ENCODE data around the gene PPP1R14B.
A peak's percentile ranks its signal among the peaks of the same experiment; 100 is the strongest.
"Not testable (repeated sequence)": the region's sequence is repeated elsewhere in the genome, so short reads cannot be mapped to it uniquely, and the experiment has no call there.

PPP1R14B gene

DNA sequence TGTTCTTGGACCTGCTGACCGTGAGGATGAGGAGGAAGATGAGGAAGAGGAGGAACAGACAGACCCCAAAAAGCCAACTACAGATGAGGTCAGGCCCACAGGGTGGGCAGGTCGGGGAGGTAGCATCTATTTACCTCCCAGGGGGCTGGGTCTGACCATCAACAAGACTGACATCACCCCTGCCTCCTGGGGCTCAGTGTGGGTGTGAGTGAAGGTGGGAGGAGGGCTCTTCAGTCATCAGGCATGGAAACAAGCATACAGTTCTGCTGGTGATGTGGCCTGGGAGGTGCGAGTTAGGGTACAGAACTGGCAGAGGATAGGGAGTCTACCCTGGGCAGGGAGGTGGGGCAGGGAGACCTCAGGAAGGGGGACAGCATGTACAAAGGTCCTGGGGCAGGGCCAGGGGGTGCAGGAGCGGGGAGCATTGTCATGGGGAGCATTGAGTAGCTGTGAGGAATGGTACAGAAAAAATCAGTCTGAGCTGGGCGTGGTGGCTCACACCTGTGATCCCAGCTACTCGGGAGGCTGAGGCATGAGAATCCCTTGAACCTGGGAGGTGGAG, 13.5 kb upstream of the PPP1R14B start:
- no peak for DNase-seq (ENCODE audit: low read depth)

DNA sequence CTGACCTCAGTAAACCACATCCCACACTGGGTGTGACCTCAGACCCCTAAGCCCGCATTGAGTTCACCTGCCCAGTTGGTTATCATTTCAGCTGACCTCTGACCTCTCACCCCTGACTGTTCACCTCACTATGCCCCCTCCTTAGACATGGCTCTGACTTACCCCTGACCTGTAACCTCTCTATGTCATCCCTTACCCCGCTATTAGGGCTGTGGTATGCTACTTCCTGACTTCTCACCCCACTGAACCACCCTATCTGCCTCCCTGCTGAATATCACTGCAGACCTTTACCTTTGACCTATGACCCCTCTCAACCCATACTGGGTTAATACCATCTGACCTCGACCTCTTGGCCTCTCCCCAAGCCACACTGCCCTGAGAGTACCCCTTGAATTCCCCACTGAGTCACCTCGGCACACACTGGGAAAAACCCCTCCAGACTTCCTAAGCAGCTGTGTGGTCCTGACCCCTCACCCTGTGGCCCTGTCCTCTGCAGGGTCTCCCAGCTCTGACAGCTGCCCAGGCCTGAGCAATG, 12.9 kb upstream of the PPP1R14B start:
- no peak for DNase-seq (ENCODE audit: low read depth)

DNA sequence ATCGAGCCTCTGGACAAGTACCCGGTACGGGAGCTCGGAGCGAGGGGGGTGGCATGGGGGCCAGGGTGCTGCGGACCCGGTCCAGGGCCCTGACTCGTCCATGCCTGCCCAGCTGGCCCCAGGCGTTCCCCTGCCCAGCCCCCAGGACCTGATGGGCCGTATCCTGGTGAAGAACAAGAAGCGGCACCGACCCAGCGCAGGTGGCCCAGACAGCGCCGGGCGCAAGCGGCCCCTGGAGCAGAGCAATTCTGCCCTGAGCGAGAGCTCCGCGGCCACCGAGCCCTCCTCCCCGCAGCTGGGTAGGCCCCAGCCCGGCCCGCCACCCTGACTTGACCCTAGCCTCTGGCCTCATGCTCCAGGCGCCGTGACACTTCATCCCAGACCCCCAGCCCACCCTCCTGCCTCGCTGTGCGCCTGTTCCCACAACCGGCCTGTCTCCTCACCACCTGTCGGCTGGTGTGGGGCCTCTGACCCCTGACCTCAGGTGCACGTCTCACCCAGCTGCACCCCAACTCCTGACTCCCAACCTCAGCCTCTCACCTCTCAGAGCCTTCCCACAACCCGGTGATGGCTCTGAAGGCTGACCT, 12.3 kb upstream of the PPP1R14B start:
- no peak for DNase-seq (ENCODE audit: low read depth)

DNA sequence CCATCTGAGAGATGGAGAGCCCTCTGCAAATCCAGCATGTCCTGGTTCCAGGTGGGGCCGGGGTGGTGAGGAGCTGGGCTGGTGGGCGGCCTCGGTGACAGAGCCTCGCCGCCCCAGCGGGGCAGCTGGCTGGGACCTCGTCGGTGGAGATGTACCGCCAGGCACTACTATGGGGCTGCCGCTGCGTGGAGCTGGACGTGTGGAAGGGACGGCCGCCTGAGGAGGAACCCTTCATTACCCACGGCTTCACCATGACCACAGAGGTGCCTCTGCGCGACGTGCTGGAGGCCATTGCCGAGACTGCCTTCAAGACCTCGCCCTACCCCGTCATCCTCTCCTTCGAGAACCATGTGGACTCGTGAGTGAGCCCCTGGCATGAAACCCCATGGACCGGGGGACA, 11.6 kb upstream of the PPP1R14B start:
- DNase-seq (ENCODE audit: low read depth), result no peak

DNA sequence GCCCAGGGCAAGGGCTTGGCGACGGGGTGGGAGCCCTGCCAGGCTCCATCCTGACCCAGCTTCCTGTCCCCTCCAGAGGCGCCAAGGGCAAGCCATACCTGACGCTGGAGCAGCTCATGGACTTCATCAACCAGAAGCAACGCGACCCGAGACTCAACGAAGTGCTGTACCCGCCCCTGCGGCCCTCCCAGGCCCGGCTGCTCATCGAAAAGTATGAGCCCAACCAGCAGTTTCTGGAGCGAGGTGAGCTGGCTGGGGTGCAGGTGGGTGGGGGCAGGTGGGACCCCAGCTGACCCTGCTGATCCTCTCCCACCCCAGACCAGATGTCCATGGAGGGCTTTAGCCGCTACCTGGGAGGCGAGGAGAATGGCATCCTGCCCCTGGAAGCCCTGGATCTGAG, 9.6 kb upstream of the PPP1R14B start:
- no peak for DNase-seq (ENCODE audit: low read depth)

DNA sequence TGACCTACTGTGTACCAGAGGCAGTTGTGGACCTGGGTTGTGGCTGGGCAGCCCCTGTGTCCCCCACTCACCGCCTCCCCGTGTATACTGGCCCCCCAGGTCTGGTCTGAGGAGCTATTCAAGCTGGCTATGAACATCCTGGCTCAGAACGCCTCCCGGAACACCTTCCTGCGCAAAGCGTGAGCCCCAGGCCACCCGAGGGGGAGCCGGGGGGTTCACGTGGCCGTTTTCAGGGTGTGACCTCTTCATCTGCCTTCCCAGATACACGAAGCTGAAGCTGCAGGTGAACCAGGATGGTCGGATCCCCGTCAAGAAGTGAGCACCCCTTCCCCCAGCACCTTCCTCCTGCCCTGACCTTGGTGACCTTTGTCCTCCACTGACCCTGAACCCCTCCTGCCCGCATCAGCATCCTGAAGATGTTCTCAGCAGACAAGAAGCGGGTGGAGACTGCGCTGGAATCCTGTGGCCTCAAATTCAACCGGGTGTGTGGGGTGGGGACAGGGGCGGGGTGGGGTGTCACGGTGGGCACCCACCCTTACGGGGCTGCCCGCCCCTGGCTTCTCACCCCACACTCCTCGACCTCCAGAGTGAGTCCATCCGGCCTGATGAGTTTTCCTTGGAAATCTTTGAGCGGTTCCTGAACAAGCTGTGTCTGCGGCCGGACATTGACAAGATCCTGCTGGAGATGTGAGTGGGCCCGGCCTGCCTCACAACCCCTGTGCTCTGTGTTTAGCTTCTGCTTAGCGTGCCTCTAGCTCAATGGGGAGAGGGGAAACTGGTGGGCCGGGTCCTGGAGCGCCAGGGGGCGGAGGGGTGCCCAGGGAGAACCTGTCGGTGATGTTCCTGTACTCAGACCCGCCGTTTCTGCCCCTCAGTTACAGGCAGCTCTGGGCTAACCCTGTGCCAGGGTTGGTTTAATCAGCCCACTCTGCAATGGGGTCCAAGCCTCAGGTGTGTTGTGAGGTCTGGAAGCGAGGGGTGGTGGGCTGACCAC, 8.7 kb upstream of the PPP1R14B start:
- DNase-seq (ENCODE audit: low read depth), result no peak

DNA sequence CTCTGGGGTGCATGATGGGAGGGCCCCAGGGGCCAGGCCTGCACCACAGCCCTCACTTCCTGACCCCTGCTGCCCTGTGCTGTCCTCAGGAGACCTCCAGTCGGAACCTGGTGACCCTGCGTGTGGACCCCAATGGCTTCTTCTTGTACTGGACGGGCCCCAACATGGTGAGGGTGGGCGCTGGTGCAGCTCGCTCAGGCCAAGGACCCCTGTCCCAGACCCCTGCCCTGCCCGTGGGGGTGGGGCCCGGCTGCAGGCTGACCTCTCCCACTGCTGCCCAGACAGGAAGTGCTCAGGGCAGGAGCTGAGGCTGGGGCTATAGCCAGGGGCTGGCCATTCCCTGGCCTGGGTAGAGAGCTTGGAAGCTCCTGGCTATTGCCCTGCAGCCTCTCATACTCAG, 7.6 kb upstream of the PPP1R14B start:
- DNase-seq (ENCODE audit: low read depth), result no peak

DNA sequence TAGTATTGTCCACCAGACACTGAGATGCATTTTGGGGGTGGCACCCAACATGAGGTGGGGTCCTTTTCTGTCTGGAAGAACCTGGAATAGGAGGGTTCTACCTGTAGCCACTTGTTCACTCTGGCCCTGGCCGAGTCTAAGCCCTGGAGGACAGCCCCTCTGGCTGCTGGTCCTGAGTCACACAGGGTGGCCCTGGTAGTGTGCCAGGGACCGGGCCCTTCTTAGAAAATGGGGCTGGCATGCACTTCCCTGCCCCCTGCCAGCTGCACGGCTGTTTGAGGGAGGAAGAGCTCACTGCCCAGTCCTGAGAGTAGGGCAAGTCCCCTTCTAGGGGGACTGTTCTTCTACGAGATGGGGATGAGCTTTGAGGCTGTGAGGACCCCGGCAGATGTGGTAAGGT, 6.7 kb upstream of the PPP1R14B start:
- no peak for DNase-seq (ENCODE audit: low read depth)

DNA sequence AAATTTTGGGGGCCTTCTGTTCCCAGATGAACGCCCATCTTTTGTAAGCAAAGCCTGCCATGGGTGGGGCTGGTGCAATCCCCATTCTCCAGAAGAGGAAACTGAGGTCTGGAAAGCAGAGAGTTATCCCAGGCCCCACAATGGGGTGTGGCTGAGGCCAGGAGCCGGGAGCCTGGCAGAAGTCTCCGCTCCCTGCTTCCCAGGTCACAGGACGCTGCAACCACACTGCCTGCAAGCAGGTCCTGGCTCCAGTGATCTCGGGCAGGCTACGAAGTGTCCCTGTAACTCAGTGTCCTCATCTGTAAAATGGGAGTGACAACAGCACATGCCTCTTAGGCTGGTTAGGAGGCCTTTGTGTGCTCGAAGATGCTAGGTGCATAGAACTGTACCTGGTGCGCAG, 6.3 kb upstream of the PPP1R14B start:
- DNase-seq (ENCODE audit: low read depth), result no peak

DNA sequence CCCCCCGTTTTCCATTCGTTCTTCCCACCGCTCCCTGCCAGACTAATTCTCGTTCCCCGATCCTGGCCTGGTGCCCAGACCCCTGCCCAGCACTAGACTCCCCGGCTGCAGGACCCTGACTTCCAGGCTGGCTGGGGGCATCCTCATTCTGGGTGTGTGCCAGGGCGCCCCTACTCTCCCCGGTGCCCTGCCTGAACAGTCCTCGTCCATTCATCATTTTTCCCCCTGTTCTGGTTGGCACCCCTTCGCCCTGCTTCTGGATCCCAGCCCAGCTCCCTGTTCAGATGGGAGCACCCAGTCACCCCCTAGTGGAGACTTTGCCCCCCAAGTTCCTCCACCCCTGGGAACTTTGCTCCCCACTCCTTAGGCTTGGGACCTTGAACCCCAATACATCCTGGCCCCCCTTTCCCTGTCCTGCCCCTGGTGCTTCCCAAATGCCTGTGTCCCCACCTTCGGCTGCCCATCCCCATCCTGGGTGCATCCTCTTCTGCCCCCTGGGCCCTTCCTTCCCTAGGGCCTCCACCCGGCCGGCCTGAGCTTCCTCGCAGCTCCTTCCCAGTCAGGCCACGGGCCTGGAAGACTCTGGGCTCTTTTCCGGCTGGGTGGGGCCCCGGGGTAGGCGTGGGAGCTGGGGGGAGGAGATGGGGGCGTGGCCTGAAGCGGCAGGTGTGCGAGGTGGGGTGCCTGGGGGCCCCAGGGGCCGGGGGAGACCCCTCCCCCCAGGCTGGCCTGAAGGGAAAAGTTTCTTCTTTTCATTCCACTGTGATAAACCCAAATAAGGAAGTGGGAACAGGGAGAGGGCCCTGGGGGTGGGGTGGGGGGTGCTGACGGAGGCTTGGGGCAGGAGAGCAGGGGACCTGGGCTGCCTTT, 5.5 kb upstream of the PPP1R14B start:
- DNase-seq (ENCODE audit: low read depth), result no peak

DNA sequence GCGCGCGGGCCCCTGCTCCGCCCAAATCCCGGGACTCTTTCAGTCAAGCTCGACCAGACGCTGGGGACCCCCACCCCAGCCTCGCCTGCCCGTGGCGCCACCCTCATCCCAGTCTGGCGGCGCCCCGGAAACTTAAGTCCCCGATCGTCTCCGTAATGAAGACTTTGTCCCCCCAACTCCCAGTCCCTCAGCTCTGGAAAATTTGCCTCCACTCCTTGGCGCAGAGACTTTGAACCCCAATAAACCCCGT, 4.9 kb upstream of the PPP1R14B start:
- no peak for DNase-seq (ENCODE audit: low read depth)

DNA sequence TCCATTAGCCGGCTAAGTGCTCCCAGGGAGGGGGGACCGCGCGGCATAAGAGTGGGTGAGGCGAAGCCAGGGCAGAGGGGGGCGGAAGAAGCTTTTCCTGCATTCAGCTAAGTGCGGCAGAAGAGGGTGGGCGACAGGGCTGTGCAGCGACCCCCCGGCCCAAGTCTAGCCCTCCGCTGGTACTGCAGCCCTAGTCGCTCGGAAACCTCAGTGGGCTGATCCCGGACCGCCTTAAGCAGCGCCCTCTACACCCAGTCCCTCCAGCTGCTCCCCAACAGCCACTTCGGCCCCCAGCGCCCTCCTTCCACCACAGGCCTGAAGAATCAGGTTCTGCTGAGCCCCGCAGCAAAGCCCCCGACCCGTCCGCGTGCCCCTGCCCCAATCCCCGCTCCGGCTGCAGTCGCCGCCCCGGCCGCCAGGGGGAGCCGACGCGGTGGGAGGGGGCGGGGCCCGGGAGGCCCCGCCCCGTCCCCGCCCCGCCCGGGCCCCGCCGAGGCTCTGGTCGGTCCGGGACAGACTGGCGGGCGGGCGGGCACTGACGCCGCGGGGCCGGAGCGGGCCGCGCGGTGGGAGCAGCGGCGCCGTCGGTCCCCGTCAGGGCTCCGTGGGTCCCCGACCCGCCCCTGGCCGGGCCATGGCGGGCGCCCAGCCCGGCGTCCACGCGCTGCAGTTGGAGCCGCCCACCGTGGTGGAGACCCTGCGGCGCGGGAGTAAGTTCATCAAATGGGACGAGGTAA, 4.4 kb upstream of the PPP1R14B start, which contains the start of gene PLCB3:
PLCB3 (plus strand) TSS at position 515 of the 737 bp plus-strand sequence; CDS start at position 635, 120 bp downstream.
- DNase-seq (ENCODE audit: low read depth), result no peak

DNA sequence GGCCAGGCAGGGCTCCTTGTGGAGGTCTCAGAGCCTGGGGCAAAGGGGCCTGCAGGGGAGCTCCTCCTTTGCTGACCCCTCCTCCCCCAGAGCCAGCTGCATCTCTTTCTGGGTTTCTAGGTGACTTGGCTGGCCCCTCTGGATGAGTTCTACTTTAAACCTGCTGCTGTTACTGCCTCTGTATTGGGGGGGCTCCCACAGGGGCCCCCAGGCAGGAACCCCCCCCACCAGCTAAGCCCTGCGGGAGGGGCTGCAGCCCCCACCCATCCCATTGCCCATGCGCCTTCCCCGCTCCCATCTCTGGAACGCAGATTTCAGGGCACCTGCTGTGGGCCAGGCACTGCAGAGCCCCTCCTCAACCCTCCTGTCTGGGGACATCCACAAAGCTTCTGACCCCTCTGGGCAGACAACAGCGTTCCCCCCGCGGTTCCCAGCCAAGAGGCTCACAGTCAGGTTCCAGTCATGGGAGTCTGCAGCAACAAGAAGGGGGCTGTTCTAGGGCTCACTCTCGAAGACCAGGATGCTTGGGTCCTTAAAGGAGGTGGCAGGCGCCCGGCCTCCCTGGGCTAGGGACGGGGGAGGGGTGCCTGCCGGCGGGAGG, 3.8 kb upstream of the PPP1R14B start:
- no peak for DNase-seq (ENCODE audit: low read depth)

DNA sequence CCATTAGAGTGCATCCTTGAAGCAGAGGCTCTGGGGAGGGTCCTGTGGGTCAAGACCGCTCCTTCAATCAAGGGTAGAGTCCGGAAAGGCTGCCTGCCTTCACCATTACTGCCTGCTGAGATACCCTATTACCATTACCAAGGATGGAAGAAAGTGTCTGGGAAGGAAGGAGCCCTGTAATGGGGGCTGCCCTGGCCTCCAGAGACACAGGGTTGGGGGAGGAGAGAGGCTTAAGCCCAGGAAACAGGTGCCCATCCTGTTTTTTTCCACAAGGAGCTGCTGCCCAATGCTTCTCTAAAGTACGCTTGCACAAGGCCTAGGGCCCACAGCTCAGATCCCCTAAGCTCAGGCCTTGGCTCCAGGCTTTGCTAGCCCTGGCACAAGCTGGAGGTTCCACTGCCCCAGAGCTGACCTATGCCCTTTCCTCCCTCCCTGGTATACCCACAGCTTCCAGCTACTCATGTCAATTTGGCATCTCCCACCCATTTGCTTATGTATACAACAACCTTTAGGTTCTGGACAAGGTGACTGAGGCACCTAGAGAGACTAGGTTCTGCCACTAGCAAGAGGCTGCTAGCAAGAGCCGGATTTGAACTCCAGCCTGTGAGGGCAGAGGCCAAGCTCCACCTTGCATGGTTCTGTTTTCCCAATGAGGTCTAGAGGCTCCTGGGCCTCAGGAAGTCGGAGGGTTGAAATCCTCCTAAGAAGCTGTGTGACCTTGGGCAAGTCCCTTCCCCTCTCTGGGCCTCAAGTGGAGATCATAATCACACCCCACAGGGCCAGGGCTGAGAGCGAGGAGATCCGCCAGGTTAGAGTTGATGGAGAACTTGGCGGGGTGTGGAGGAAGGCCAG, 3.0 kb upstream of the PPP1R14B start:
- DNase-seq (ENCODE audit: low read depth), result no peak

DNA sequence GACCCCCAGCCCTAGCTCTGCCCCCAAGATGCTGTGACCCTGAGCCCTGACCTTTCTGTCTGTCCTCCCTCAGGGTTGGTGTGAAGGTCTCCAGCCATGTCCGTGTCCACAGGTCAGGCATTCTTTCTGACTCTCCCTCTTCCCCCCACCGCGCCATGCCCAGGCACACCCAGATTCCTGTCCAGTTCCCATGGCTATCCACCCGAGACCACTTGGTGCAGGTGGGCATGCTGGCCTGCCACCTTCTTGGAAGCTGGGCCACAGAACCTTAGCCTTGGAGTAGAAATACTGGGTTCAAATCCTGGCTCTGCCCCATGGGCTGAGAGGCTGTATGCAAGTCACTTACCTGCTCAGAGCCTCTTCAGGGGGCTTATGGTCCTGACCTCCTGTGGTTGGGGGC, 2.3 kb upstream of the PPP1R14B start:
- no peak for DNase-seq (ENCODE audit: low read depth)

DNA sequence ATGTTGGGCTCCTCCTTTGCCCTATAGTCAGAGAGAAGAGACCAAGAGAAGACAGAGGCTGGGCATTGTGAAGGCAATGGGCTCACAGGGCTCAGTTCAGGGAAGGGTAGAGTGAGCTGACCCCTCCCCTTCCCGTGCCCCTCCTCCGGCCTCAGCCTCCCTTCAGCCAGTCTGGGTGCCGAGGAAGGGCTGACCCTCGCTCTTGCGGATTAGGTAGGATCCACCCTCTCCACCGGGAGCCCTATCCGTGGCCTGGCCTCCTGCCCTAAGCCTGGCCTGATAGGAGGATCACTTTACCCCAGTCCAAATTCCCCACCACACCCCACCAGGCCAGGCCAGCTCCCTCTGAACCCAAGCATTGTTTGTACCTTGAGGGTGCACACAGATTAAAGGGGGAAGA, 1.8 kb upstream of the PPP1R14B start:
- DNase-seq (ENCODE audit: low read depth), result no peak

DNA sequence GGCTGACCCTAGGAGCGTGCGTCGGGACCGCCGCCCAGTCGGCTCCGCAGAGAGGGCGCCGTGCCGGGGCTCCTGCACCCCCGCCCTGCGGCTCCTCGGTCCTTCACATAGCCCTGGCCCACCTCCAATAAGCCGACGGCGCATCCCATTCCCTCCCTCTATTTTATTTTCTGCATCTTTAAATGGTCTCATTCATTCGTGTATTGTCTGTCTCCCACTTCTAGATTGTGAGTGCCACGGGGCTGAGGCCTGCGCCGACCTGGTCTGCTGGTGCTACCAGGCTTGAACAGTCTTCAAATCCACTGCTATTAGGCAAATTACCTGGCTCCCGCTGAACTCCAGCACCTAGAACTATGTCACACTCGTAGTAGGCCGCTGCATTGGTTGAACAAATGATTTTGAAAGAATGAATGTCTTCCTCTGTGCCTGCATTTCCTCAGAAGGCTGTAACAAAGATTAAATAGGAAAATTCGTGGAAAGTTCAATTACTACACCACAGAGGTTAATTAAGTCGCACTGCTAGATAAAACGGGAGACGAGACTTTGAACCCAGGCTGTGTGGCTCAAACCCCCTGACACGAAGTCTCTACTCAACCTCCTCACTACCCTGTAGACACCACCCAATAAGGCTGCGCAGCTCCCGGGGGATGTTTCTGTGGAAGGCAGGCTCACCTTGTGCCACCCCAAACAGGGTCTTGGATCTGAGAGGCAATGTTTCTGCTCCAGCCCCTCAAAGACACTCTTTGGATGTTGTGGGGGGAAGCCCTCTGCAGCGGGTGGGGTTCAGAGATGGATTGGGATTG, 1.2 kb upstream of the PPP1R14B start:
- no peak for DNase-seq (ENCODE audit: low read depth)

DNA sequence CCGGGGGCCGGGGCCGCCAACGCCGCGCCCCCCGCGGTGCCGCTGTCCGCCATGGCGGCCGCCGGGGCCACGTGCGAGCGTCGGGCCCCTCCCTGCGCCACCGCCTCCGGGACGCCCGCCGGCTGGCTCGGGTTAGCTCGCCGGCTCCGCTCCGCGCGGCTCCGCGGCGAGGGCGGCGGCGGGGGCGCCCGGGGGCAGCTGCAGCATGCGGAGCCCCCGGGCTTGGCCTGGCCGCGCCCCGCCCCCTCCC, 197 bp downstream of the PPP1R14B start:
- DNase-seq (ENCODE audit: low read depth), result not testable (repeated sequence)

DNA sequence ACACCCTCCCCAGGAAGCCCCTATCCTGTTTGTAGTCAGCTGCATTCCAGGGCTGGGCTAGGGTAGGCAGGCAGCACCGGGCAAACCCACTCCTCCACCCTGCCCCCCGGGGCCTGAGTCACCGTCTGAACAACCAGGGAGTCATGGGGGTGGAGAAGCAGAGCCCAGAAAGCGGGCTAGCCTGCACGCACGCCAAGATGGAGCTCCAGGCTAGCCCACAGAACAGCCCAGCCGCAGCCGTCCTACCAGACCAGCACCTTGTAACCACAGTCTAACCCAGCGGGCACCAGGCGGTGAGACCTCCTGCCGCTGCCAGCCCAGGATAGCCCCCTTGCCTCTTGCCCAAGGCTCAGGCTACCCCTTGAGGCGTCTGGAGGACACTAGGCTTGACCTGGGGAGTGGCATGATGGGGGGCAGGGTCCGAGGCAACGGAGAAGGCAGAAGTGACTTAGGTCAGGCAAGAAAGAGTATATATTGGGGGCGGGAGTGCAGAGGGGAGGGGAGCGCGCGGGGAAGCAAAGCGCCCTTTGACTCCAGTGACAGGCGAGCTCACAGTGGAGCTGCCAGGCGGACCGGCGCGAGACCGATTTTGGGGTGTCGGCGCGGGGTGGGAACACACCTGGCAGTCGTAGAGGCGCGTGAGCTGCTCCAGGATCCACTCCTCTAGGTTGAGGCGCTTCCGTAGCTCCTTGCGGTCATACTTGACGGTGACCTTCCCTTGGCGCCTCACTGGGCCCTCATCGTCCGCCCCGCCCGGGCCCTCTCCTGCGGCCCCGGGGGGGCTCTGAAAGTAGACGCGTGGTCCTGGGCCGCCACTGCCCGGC, 734 bp downstream of the PPP1R14B start:
- peak; percentile 92 for DNase-seq (ENCODE audit: low read depth)

Measured in stromal cell of bone marrow (primary cell).